K562 treated with DMSO at 1 percent for 12 hours (cell line): ENCODE measurements around the gene ZDHHC23. TPM values are rescaled to one million over a fixed set of nuclear protein-coding genes. Genes with fewer than 3 reads are reported as not detected.

ENCODE experiments used
- total RNA-seq: library from RNA; unstranded; fragments of 300-600 nt; gene quantifications from 2 replicates; pipeline ENCODE4 v1.2.3, GENCODE V29; 2022; ENCODE audit not compliant: insufficient read depth

The ZDHHC23 gene, protein sequence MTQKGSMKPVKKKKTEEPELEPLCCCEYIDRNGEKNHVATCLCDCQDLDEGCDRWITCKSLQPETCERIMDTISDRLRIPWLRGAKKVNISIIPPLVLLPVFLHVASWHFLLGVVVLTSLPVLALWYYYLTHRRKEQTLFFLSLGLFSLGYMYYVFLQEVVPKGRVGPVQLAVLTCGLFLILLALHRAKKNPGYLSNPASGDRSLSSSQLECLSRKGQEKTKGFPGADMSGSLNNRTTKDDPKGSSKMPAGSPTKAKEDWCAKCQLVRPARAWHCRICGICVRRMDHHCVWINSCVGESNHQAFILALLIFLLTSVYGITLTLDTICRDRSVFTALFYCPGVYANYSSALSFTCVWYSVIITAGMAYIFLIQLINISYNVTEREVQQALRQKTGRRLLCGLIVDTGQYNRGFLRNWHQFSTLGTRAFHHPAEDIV
- 0.15 TPM in 1 of 2 replicates, not detected in the other for total RNA-seq

DNA sequence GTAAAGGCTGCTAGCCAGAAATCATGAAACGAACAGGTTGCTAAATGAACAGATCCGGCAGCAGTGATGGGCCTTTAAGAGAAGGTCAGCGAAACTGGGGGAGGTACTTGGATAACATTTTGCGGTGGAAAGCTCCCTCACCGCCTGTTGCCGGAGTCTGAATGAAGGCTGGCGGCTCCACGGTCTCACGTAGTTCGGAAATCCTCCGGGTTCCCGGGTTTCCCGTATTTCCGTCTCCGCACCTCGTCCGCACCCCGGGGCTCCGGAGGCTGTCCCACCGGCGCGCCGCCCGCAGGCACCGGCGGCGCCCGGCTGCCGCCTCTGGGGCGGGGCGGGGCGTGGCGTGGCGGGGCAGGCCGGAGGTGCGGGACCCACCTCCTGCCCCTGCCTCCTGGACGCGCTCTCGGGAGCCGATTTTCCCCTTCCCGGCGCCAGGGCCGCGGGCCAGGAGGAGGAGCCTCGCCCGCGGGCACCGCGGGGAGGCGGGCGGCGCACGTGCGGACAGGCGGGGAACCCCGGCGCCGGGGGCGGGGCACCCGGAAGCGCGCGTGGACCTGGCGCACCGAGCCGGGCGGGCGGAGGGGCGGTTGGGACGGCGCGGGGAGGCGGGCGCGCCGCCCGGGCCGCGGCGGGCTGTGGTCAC, at the start of gene ZDHHC23:
TSS of gene ZDHHC23 (plus strand) at position 642 of the 643 bp plus-strand sequence. CDS start 790 bp downstream, outside the sequence.

Other genes with a start within 250 kb of the ZDHHC23 start
- gene NAA50, start 201.8 kb upstream of the ZDHHC23 start, total RNA-seq, result 20.9 and 61.5 TPM in 2 replicates
- 14.0 and 35.2 TPM in 2 replicates for gene ATP6V1A, start 201.0 kb upstream of the ZDHHC23 start, total RNA-seq
- gene GRAMD1C, start 109.2 kb upstream of the ZDHHC23 start, total RNA-seq, result not detected in 2 replicates
- gene CCDC191, start 108.5 kb downstream of the ZDHHC23 start, total RNA-seq, result 0.23 TPM in 1 of 2 replicates, not detected in the other
- gene QTRT2, start 108.7 kb downstream of the ZDHHC23 start, total RNA-seq, result 2.1 and 6.2 TPM in 2 replicates
- not detected in 2 replicates for gene DRD3, start 231.0 kb downstream of the ZDHHC23 start, total RNA-seq